MV-4-11 (cell line): ENCODE measurements around the gene TMEM135.

Experiments
- DNase-seq: peaks from one replicate; lab custom pipeline; 2025; lab: John Stamatoyannopoulos, UW

The TMEM135 gene

GRCh38 chr11:87301785-87302540, 264.2 kb downstream of the TMEM135 start:
- DNase-seq: no peak

GRCh38 chr11:87304412-87304811, 266.7 kb downstream of the TMEM135 start:
- no peak for DNase-seq

- DNase-seq: no peak
Measured at GRCh38 chr11:87306262-87306851, 268.6 kb downstream of the TMEM135 start.

- DNase-seq: peak; percentile 16
Measured at GRCh38 chr11:87307101-87307500, 269.4 kb downstream of the TMEM135 start.

- no peak for DNase-seq
Measured at GRCh38 chr11:87315229-87315628, 277.5 kb downstream of the TMEM135 start.

- no peak for DNase-seq
Measured at GRCh38 chr11:87316491-87316890, 278.8 kb downstream of the TMEM135 start.

GRCh38 chr11:87317441-87317840, 279.7 kb downstream of the TMEM135 start:
- DNase-seq: no peak

GRCh38 chr11:87320123-87320522, 282.4 kb downstream of the TMEM135 start:
- DNase-seq: no peak

GRCh38 chr11:87322568-87322967, 284.8 kb downstream of the TMEM135 start:
- DNase-seq: no peak

- DNase-seq: no peak
Measured at GRCh38 chr11:87323899-87324298, 286.2 kb downstream of the TMEM135 start.

GRCh38 chr11:87324817-87325489, 287.2 kb downstream of the TMEM135 start:
- no peak for DNase-seq

GRCh38 chr11:87325490-87325872, 287.7 kb downstream of the TMEM135 start:
- DNase-seq: no peak

GRCh38 chr11:87326594-87326993, 288.9 kb downstream of the TMEM135 start:
- DNase-seq: no peak

GRCh38 chr11:87329172-87329571, 291.4 kb downstream of the TMEM135 start:
- DNase-seq: no peak

- DNase-seq: no peak
Measured at GRCh38 chr11:87330187-87330601, 292.5 kb downstream of the TMEM135 start.

GRCh38 chr11:87331273-87331672, 293.5 kb downstream of the TMEM135 start:
- DNase-seq: no peak

GRCh38 chr11:87338046-87338639, 300.4 kb downstream of the TMEM135 start:
- no peak for DNase-seq

GRCh38 chr11:87339416-87339815, 301.7 kb downstream of the TMEM135 start:
- DNase-seq: no peak

GRCh38 chr11:87347441-87347840, 309.7 kb downstream of the TMEM135 start:
- no peak for DNase-seq

- DNase-seq: no peak
Measured at GRCh38 chr11:87347854-87348253, 310.1 kb downstream of the TMEM135 start.

- peak; percentile 69 for DNase-seq
Measured at GRCh38 chr11:87351676-87352075, 313.9 kb downstream of the TMEM135 start.

GRCh38 chr11:87352759-87353707, 315.3 kb downstream of the TMEM135 start:
- peak; percentile 41 for DNase-seq
